HG03045 (cell line): ENCODE data around the gene HELT.
"Not testable (repeated sequence)": the region's sequence is repeated elsewhere in the genome, so short reads cannot be mapped to it uniquely, and the experiment has no call there.

ENCODE experiments used
- ATAC-seq: cut with Tn5 transposase; IDR thresholded peaks from one replicate; pipeline ENCODE4 v1.9.1; 2021; ENCODE audit warnings: mild to moderate bottlenecking, moderate library complexity; ENCODE audit not compliant: unreplicated experiment

The HELT gene

GRCh38 chr4:185035284-185035683 lies 17.0 kb downstream of the HELT start:
- ATAC-seq, result no peak

- ATAC-seq, result no peak
These were observed 17.7 kb downstream of the HELT start for GRCh38 chr4:185036019-185036418.

DNA sequence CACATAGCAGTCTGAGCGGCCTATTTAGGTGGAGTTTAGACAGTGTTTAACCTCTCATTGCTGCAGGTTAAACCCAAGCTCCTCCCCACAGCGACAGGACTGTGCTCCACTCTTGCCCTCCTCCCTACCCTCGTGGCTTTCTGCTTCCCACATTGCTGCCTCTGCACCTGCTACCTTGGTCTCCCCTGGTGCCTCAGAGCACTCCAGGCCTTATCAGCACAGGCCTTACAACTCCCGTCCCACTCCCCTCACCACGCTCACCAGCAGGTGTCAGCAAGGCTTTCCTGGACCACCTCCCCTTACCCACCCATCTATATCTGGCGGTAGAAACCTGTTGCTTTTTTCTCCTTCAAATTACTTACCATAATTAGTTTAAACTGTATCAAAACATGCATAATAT lies 18.6 kb downstream of the HELT start:
- no peak for ATAC-seq

- ATAC-seq, result no peak
These were observed 21.4 kb downstream of the HELT start for GRCh38 chr4:185039508-185040273.

- no peak for ATAC-seq
These were observed 22.2 kb downstream of the HELT start for GRCh38 chr4:185040523-185040922.

DNA sequence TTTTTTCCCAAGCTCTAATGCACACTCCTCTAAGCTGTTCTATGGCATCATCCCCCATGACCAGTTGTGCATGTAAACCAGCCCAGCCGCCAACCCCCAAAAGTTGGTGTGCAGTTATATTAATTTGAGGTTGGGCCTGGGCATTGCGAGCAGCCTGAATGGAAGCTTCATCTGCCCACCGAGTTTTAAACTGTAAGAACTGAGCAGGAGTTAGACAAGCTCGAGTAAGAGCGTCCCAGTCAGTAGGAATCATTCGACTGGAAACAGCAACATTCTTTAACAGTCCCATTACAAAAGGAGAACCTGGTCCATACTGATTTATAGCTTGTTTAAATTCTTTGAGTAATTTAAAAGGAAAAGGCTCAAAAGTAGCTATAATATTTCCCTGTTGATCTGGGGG lies 32.0 kb downstream of the HELT start:
- not testable (repeated sequence) for ATAC-seq

GRCh38 chr4:185051283-185051682 lies 33.0 kb downstream of the HELT start:
- ATAC-seq, result not testable (repeated sequence)

DNA sequence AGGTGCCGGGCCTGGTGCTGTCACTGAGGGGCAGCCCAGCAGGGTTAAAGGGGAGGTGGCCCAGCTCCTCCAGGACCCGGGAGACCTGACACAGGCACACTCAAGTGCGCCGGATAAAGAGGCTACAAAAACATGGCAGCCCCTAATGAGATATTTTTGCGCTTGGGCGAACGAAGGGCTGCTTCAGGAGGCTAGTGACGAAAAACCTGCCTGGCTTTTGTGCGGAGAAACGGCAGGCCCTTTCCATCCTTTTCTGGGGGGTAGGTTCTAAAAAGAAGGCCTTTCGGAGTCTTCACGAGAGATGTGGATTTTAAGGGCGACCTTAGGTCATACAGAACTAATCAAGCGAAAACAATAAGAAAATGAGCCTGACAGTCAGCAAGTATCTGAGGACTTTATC lies 35.5 kb downstream of the HELT start:
- no peak for ATAC-seq

DNA sequence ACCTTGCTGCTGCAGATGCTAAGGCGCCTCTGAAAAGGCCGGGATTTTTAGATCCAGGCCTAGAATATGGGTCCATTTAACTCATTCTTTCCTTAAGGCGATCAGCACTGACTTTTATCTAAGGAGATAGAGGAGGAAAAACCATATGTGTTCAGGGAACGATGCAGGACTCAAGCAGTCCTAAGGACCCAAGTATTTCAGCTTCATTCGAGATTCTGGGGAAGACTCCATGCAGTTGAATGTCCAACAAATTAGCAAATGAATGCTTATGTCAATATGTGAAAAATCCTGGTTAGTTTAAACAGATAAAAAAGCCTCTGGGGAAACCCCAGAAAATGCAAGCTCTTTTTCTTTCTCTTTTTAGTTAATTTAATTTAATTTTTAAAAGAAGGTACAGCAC lies 36.0 kb downstream of the HELT start:
- no peak for ATAC-seq

DNA sequence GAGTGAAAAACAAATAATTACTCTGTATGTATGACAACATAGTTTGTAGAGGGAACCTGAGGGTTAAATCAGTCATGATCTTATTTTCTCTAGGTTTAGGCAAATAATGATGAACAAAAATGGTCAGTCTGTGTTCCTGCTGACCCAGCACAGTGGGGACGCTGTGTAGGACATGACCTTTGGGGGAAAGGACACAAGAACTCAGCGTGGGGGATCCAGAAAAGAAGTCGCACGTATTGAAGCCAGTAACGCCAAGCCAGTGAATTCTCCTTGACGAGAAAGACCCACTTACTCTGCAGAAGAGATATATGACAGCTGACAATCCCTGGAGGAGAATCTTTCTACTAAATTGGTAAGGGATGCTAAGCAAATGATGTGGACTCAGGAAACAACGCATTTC lies 36.6 kb downstream of the HELT start:
- ATAC-seq, result no peak

DNA sequence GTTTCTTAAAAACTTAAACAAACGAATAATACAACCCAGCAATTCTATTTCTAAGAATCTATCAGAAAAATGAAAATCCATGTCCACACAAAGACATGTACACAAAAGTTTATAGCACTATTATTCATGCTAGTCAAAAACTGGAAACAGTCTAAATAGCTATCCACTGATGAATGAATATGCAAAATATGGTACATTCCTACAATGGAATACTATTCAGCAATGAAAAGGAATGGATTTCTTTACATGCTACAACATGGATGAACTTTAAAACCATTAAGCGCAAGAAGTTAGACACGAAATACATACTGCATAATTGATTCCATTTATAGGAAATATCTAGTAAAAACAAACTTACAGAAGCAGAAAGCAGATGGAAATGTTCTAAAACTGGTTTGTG lies 43.3 kb downstream of the HELT start:
- no peak for ATAC-seq

GRCh38 chr4:185062606-185063005 lies 44.3 kb downstream of the HELT start:
- no peak for ATAC-seq

DNA sequence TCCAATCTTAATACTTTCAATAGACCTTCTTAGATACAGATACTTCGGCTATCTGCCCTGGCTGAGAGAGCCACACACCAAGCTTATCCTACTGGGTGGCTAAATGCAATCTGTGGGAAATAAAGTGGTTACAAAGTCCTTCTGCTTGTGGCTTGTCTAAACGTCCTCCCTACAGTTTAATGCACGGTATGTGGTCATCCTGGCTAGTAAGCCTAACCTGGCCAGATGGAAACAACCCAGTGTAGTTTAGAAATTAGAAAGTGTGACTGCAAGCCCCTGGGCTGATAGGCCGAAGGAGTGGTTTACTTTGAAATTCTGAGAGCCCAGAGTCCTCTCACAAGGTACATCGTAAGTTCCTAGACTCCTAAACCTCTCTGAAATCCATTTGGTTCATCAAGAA lies 47.9 kb downstream of the HELT start:
- no peak for ATAC-seq

GRCh38 chr4:185068837-185069236 lies 50.5 kb downstream of the HELT start:
- ATAC-seq, result no peak
